Psoas muscle (tissue), 8 donors: ENCODE measurements around the gene KCNMB4. TPM values are rescaled to one million over a fixed set of nuclear protein-coding genes. Genes with fewer than 3 reads are reported as not detected.

ENCODE experiments used
- ATAC-seq, 4 donors: fragments of 200-7000 bp; cut with Tn5 transposase; one replicate each; pipeline ENCODE4 v1.9.1; 2020; ENCODE audit warnings: moderate library complexity in 3 of 4, mild to moderate bottlenecking in 2 of 4
- DNase-seq, 2 donors: peaks; one replicate each; pipeline ENCODE4 v3.0.0-alpha.2; 2020
- H3K27ac ChIP-seq: fragments of 200-600 bp; one replicate; pipeline ENCODE4 v1.8.0; 2022
- H3K27me3 ChIP-seq, 3 donors: fragments of 200-600 bp in 1 of 3; one replicate each; pipeline versions ENCODE4 v1.6.1 to v1.8.0; 2013 to 2022; ENCODE audit warnings: low read length in 2 of 3, mild to moderate bottlenecking in 2 of 3, moderate library complexity in 1 of 3; ENCODE audit not compliant: insufficient read depth in 3 of 3
- H3K36me3 ChIP-seq, 2 donors: fragments of 200-600 bp in 1 of 2; one replicate each; pipeline versions ENCODE4 v1.6.1 to v1.8.0; 2013 to 2022; ENCODE audit warnings: low read depth in 1 of 2, mild to moderate bottlenecking in 1 of 2, moderate library complexity in 1 of 2; ENCODE audit not compliant: insufficient read depth in 1 of 2
- H3K4me1 ChIP-seq: fragments of 200-600 bp; one replicate; pipeline ENCODE4 v1.8.0; 2022
- H3K4me3 ChIP-seq: fragments of 200-600 bp; one replicate; pipeline ENCODE4 v1.8.0; 2022; ENCODE audit warnings: mild to moderate bottlenecking
- H3K9me3 ChIP-seq: fragments of 200-600 bp; one replicate; pipeline ENCODE4 v1.8.0; 2022
- CTCF ChIP-seq: fragments of 200-600 bp; IDR thresholded peaks from one replicate; pipeline ENCODE4 v1.8.0; 2022; ENCODE audit warnings: antibody characterized with exemption
- WGBS, 3 donors: extraction: QIAGEN DNeasy Blood & Tissue Kit; methylation state at CpG; one replicate each; pipeline versions ENCODE4 v1.1.6 to v1.1.7; 2013; 5-methylcytosine and 5-hydroxymethylcytosine counted together
- intact Hi-C, 2 donors: fragments of 100-400 bp; cut with DNase I; formaldehyde crosslinking; loops; one replicate each; pipeline versions ENCODE4 v1.11.0 to v1.14.2; 2022
- polyA plus RNA-seq, 3 donors: library from polyadenylated mRNA; stranded (reverse); fragments of 200-250 nt; gene quantifications; one replicate each; pipeline ENCODE4 v1.2.3, GENCODE V29; 2013
- total RNA-seq, 4 donors: library from RNA; stranded (reverse); fragmentation: NEBNext Ultra II Directional in 2 of 4; extraction: Animal tissue kit (Norgen Biotek cat#: 25700) in 2 of 4; gene quantifications; one replicate each; pipeline versions ENCODE4 v1.2.1 to v1.2.4, GENCODE V29; 2021 to 2023
- donor health status: healthy with polysubstance abuse.
- donor health status: DM: no; HTN: no; CAD: no; lungs with moderate emphysema.
- donor health status: Bipolar disorder and iron deficiency.
- donor health status: healthy.
- donor health status: DM: yes; HTN: yes; CAD: no.
- donor health status: DM: no; HTN: no; CAD: no.
- donor health status: DM: no; HTN: no; CAD: no.
- donor health status: DM: yes; HTN: yes; CAD: no.

The KCNMB4 gene
- total and polyA plus RNA-seq, 7 donors, result 0.54 to 1.9 (median 0.82) TPM

- H3K36me3 ChIP-seq, result no peaks in the 10 kb centered on the region
- H3K27me3 ChIP-seq, result no peaks in the 10 kb centered on the region
- no peak for TF ChIP-seq CTCF
- H3K9me3 ChIP-seq, result no peaks in the 10 kb centered on the region
- DNase-seq (no peak), ATAC-seq (no peak)
- intact Hi-C loops, result no loop called here
- H3K4me3 ChIP-seq, result no peak overlapping the region
- H3K4me1 ChIP-seq, result no peaks in the 10 kb centered on the region
- no peak overlapping the region for H3K27ac ChIP-seq
These were observed 70.7 kb downstream of the KCNMB4 start for GRCh38 chr12:70436836-70437235.

DNA sequence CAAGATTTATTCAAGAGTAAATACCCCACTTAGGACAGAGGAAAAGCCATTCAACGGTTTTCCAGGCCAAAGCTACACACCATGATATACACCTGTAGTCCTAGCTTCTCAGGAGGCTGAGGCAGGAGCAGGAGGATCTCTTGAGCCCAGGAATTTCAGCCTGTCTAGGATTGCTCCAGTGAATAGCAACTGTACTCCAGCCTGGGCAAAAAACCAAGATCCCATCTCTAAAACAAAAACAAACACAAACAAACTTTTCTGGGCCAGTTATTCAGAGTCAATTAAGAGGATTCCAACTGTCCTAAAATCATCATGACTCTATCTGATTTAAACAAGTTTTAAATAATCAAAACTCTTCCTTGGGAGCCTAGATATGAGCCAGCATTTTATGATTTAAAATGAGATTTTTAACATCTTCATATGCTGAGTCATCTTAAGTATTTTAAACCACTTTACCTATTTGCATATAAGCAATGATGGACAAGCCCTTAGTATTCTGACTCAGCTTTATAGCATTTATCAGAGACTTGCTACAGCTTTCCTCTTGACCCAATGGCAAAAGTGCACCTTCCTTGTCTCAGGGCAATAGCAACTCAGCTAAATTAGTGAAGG, 77.1 kb downstream of the KCNMB4 start:
- WGBS, 3 donors, result 0% methylated on average over 1 of the region's 1 CpG
- no peak overlapping the region for H3K4me3 ChIP-seq
- no peaks in the 10 kb centered on the region for H3K36me3 ChIP-seq
- TF ChIP-seq CTCF, result no peak
- no peaks in the 10 kb centered on the region for H3K9me3 ChIP-seq
- H3K4me1 ChIP-seq, result no peaks in the 10 kb centered on the region
- no peaks in the 10 kb centered on the region for H3K27me3 ChIP-seq
- no peak for DNase-seq
- no peak overlapping the region for H3K27ac ChIP-seq
- no peak for ATAC-seq
- intact Hi-C loops, result no loop called here

DNA sequence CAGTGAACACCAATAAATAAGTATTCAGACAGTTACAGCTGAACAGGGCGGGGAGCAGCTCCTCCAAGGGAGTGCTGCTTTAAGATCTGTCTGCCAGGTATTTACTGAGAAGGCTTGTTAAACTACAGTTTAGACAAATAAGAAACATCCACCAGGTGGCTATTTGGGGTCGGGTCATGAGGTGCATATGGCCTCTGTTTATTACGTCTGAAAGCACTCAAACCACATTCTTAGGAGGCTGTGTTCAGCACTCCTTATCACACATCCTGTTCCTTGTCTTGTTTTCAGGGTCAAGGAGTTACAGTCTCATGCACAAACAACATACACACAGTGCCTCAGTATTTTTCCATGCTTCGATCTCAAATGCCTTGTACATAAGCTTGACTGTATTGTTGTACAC, 78.8 kb downstream of the KCNMB4 start:
- TF ChIP-seq CTCF, result no peak
- ATAC-seq, result no peak
- H3K4me1 ChIP-seq, result no peaks in the 10 kb centered on the region
- 67 to 78% (median 70%) methylated on average over 4 of the region's 4 CpGs for WGBS, 3 donors
- peaks cover under 1% of the 10 kb centered on the region for H3K9me3 ChIP-seq
- H3K27ac ChIP-seq, result no peak overlapping the region
- no peaks in the 10 kb centered on the region for H3K27me3 ChIP-seq
- no peaks in the 10 kb centered on the region for H3K36me3 ChIP-seq
- intact Hi-C loops, result no loop called here
- no peak overlapping the region for H3K4me3 ChIP-seq
- DNase-seq, result no peak

DNA sequence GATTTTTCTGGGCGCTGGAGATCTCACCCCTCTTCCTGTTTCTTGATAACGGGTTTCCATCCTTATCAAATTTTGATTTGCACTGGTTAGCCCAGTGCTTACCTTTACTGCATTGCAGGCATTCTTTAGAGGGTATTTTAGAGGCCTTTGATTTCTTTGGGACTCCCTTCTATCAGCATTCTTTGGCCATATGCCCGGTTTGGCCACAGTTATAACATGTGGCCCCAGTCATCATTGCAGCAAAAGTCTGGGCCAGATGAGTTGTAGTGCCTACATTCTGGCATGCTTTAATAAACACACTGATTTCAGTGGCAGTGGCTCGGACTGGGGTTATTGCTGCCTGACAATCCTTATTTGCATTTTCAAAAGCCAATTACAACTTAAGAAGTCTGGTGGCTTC, 82.3 kb downstream of the KCNMB4 start:
- H3K27me3 ChIP-seq, result no peaks in the 10 kb centered on the region
- no peak for ATAC-seq
- no peak overlapping the region for H3K4me3 ChIP-seq
- DNase-seq, result no peak
- H3K4me1 ChIP-seq, result no peaks in the 10 kb centered on the region
- 68 to 72% (median 71%) methylated on average over 4 of the region's 4 CpGs for WGBS, 3 donors
- H3K27ac ChIP-seq, result no peak overlapping the region
- no peak for TF ChIP-seq CTCF
- no peaks in the 10 kb centered on the region for H3K36me3 ChIP-seq
- intact Hi-C loops, result no loop called here
- H3K9me3 ChIP-seq, result peaks cover 6% of the 10 kb centered on the region

DNA sequence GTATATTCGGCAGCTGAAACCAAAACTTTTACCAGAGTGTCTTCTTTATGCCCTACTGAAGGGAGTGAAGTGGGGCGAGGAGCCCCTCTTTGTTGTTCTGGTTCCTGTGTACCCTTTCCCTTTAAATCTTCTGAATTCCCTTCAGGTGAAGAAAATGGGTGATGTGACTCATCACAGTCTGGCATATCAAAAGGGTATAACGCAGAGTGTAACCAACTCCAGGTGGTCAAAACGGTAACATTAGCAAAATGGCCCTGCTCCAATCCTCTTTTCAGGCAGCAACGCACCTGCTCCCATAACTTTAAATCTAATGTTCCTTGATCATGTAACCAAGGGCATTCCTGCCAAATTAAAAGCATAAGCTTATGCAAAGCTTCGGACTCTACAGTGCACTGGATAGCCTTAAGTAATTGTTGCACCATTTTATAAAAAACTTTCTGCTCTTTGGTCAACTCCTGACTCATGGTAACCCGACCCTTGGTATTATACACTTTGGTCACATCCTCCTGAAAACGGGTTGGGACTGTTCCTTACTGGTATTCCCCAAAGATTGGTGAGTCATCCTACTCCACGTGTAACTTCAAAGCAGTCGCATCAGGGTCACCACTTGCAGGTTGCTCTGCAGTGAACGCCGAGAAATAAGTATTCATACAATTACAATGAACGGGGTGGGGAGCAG, 83.1 kb downstream of the KCNMB4 start:
- 70 to 75% (median 74%) methylated on average over 13 of the region's 13 CpGs for WGBS, 3 donors
- Histone ChIP-seq H3K27ac (no peak overlapping the region), H3K9me3 (peaks cover 6% of the 10 kb centered on the region), H3K27me3 (no peaks in the 10 kb centered on the region), H3K4me1 (no peaks in the 10 kb centered on the region), H3K36me3 (no peaks in the 10 kb centered on the region), H3K4me3 (no peak overlapping the region)
- no peak for DNase-seq
- intact Hi-C loops, result no loop called here
- no peak for TF ChIP-seq CTCF
- no peak for ATAC-seq
